IPS-20b (cell line): ENCODE data around the gene LLGL2.

Experiments
- H3K27ac ChIP-seq: one replicate; pipeline ENCODE4 v1.5.1; 2013; ENCODE audit warnings: low read length
- H3K27me3 ChIP-seq: 2 replicates; pipeline ENCODE4 v1.6.1; 2013; ENCODE audit warnings: mild to moderate bottlenecking, low read length, inconsistent platforms; ENCODE audit not compliant: insufficient read depth
- H3K36me3 ChIP-seq: 2 replicates; pipeline ENCODE4 v1.6.1; 2013; ENCODE audit warnings: low read depth, mild to moderate bottlenecking, inconsistent platforms, low read length, moderate library complexity; ENCODE audit not compliant: insufficient read depth
- H3K4me1 ChIP-seq: 2 replicates; pipeline ENCODE4 v1.6.1; 2013; ENCODE audit warnings: mild to moderate bottlenecking, control low read depth, inconsistent platforms, low read length, moderate library complexity; ENCODE audit not compliant: insufficient read depth
- H3K4me3 ChIP-seq: 2 replicates; pipeline ENCODE4 v1.5.1; 2013; ENCODE audit warnings: mild to moderate bottlenecking, low read length, inconsistent platforms
- H3K9ac ChIP-seq: 2 replicates; pipeline ENCODE4 v1.6.1; 2013; ENCODE audit warnings: low read depth, mild to moderate bottlenecking, inconsistent platforms, low read length, moderate library complexity
- H3K9me3 ChIP-seq: 2 replicates; pipeline ENCODE4 v1.6.1; 2013; ENCODE audit warnings: mild to moderate bottlenecking, low read depth, low read length, inconsistent platforms; ENCODE audit not compliant: insufficient read depth

LLGL2 gene

GRCh38 chr17:75486951-75487350, 38.5 kb upstream of the LLGL2 start:
- no peaks in the 10 kb centered on the region for H3K27me3 ChIP-seq
- H3K27ac ChIP-seq, result no peak overlapping the region
- no peaks in the 10 kb centered on the region for H3K9me3 ChIP-seq
- no peak overlapping the region for H3K4me3 ChIP-seq
- no peaks in the 10 kb centered on the region for H3K4me1 ChIP-seq
- H3K36me3 ChIP-seq, result no peaks in the 10 kb centered on the region
- H3K9ac ChIP-seq, result no peak overlapping the region

GRCh38 chr17:75487351-75488070, 38.0 kb upstream of the LLGL2 start:
- no peaks in the 10 kb centered on the region for H3K4me1 ChIP-seq
- no peaks in the 10 kb centered on the region for H3K9me3 ChIP-seq
- no peaks in the 10 kb centered on the region for H3K27me3 ChIP-seq
- no peaks in the 10 kb centered on the region for H3K36me3 ChIP-seq
- no peak overlapping the region for H3K27ac ChIP-seq
- H3K9ac ChIP-seq, result no peak overlapping the region
- H3K4me3 ChIP-seq, result no peak overlapping the region

- Histone ChIP-seq H3K27ac (no peak overlapping the region), H3K4me3 (no peak overlapping the region), H3K9ac (no peak overlapping the region)
Measured at GRCh38 chr17:75488693-75489510, 36.6 kb upstream of the LLGL2 start.

GRCh38 chr17:75489511-75489955, 36.0 kb upstream of the LLGL2 start:
- no peak overlapping the region for H3K9ac ChIP-seq
- no peaks in the 10 kb centered on the region for H3K27me3 ChIP-seq
- H3K9me3 ChIP-seq, result no peaks in the 10 kb centered on the region
- peaks cover 17% of the 10 kb centered on the region for H3K36me3 ChIP-seq
- no peaks in the 10 kb centered on the region for H3K4me1 ChIP-seq
- no peak overlapping the region for H3K27ac ChIP-seq
- H3K4me3 ChIP-seq, result no peak overlapping the region

More at GRCh38 chr17:75488693-75489510, 36.6 kb upstream of the LLGL2 start:
- Histone ChIP-seq H3K9me3 (no peaks in the 10 kb centered on the region), H3K4me1 (no peaks in the 10 kb centered on the region), H3K27me3 (no peaks in the 10 kb centered on the region), H3K36me3 (peaks cover 12% of the 10 kb centered on the region)

- H3K9me3 ChIP-seq, result no peaks in the 10 kb centered on the region
Measured at GRCh38 chr17:75490173-75490743, 35.2 kb upstream of the LLGL2 start.

GRCh38 chr17:75490953-75491649, 34.4 kb upstream of the LLGL2 start:
- no peak overlapping the region for H3K9ac ChIP-seq
- H3K27ac ChIP-seq, result no peak overlapping the region
- no peaks in the 10 kb centered on the region for H3K9me3 ChIP-seq
- no peak overlapping the region for H3K4me3 ChIP-seq
- H3K4me1 ChIP-seq, result no peaks in the 10 kb centered on the region
- peaks cover 18% of the 10 kb centered on the region for H3K36me3 ChIP-seq
- no peaks in the 10 kb centered on the region for H3K27me3 ChIP-seq

More at GRCh38 chr17:75490173-75490743, 35.2 kb upstream of the LLGL2 start:
- H3K4me3 ChIP-seq, result no peak overlapping the region
- H3K27ac ChIP-seq, result no peak overlapping the region
- peaks cover 17% of the 10 kb centered on the region for H3K36me3 ChIP-seq
- no peaks in the 10 kb centered on the region for H3K4me1 ChIP-seq
- no peak overlapping the region for H3K9ac ChIP-seq
- H3K27me3 ChIP-seq, result no peaks in the 10 kb centered on the region

- Histone ChIP-seq H3K4me3 (no peak overlapping the region), H3K36me3 (peaks cover 24% of the 10 kb centered on the region), H3K9me3 (no peaks in the 10 kb centered on the region), H3K27me3 (no peaks in the 10 kb centered on the region), H3K27ac (no peak overlapping the region), H3K9ac (no peak overlapping the region), H3K4me1 (no peaks in the 10 kb centered on the region)
Measured at GRCh38 chr17:75491680-75492079, 33.8 kb upstream of the LLGL2 start.

GRCh38 chr17:75492555-75493168, 32.8 kb upstream of the LLGL2 start:
- Histone ChIP-seq H3K9me3 (no peaks in the 10 kb centered on the region), H3K4me1 (no peaks in the 10 kb centered on the region), H3K27ac (no peak overlapping the region), H3K4me3 (no peak overlapping the region), H3K36me3 (peaks cover 28% of the 10 kb centered on the region), H3K27me3 (no peaks in the 10 kb centered on the region), H3K9ac (no peak overlapping the region)

GRCh38 chr17:75493476-75494129, 31.9 kb upstream of the LLGL2 start:
- Histone ChIP-seq H3K4me3 (no peak overlapping the region), H3K27me3 (no peaks in the 10 kb centered on the region), H3K36me3 (peaks cover 35% of the 10 kb centered on the region), H3K9ac (no peak overlapping the region), H3K27ac (no peak overlapping the region), H3K4me1 (no peaks in the 10 kb centered on the region), H3K9me3 (no peaks in the 10 kb centered on the region)

GRCh38 chr17:75494326-75494877, 31.1 kb upstream of the LLGL2 start:
- Histone ChIP-seq H3K4me1 (no peaks in the 10 kb centered on the region), H3K9me3 (no peaks in the 10 kb centered on the region), H3K4me3 (no peak overlapping the region), H3K9ac (no peak overlapping the region), H3K27me3 (no peaks in the 10 kb centered on the region), H3K27ac (no peak overlapping the region), H3K36me3 (peaks cover 39% of the 10 kb centered on the region)
